HG02642 (cell line): ENCODE data around the gene RSPH6A.

Source experiments
- ATAC-seq: cut with Tn5 transposase; IDR thresholded peaks from one replicate; pipeline ENCODE4 v1.9.1; 2021; ENCODE audit warnings: mild to moderate bottlenecking; ENCODE audit not compliant: unreplicated experiment, poor library complexity

The RSPH6A gene

GRCh38 chr19:45782162-45782691 is 32.9 kb downstream of the RSPH6A start, which contains the start of gene DMPK:
DMPK (minus strand) TSS chr19:45782490; CDS start chr19:45782352, 138 bp downstream.
- no peak for ATAC-seq

GRCh38 chr19:45781214-45782161 is 33.6 kb downstream of the RSPH6A start:
- no peak for ATAC-seq

GRCh38 chr19:45780448-45781213 is 34.5 kb downstream of the RSPH6A start:
- ATAC-seq, result no peak

GRCh38 chr19:45780146-45780447 is 35.0 kb downstream of the RSPH6A start:
- ATAC-seq, result no peak

- ATAC-seq, result peak; percentile 77
Observed at GRCh38 chr19:45779231-45780145, 35.6 kb downstream of the RSPH6A start.

- no peak for ATAC-seq
Observed at GRCh38 chr19:45778010-45778661, 37.0 kb downstream of the RSPH6A start.

GRCh38 chr19:45777395-45777961 is 37.6 kb downstream of the RSPH6A start:
- ATAC-seq, result no peak

- ATAC-seq, result no peak
Observed at GRCh38 chr19:45774765-45775164, 40.3 kb downstream of the RSPH6A start.

GRCh38 chr19:45773384-45773783 is 41.7 kb downstream of the RSPH6A start:
- ATAC-seq, result no peak

- ATAC-seq, result no peak
Observed at GRCh38 chr19:45772912-45773311, 42.2 kb downstream of the RSPH6A start.

GRCh38 chr19:45772130-45772840 is 42.8 kb downstream of the RSPH6A start:
- ATAC-seq, result no peak

- no peak for ATAC-seq
Observed at GRCh38 chr19:45771311-45771933, 43.7 kb downstream of the RSPH6A start.

- peak; percentile 58 for ATAC-seq
Observed at GRCh38 chr19:45770192-45771101, 44.7 kb downstream of the RSPH6A start.

GRCh38 chr19:45769821-45770191 is 45.3 kb downstream of the RSPH6A start:
- no peak for ATAC-seq

- peak; percentile 65 for ATAC-seq
Observed at GRCh38 chr19:45768984-45769782, 45.9 kb downstream of the RSPH6A start, which contains the start of gene SIX5. SIX5 (minus strand) TSS chr19:45769252; CDS start chr19:45768844, 408 bp downstream.

GRCh38 chr19:45768655-45768983 is 46.5 kb downstream of the RSPH6A start:
- ATAC-seq, result no peak
